ENCODE results near the gene BRWD1.

Gene BRWD1

DNA sequence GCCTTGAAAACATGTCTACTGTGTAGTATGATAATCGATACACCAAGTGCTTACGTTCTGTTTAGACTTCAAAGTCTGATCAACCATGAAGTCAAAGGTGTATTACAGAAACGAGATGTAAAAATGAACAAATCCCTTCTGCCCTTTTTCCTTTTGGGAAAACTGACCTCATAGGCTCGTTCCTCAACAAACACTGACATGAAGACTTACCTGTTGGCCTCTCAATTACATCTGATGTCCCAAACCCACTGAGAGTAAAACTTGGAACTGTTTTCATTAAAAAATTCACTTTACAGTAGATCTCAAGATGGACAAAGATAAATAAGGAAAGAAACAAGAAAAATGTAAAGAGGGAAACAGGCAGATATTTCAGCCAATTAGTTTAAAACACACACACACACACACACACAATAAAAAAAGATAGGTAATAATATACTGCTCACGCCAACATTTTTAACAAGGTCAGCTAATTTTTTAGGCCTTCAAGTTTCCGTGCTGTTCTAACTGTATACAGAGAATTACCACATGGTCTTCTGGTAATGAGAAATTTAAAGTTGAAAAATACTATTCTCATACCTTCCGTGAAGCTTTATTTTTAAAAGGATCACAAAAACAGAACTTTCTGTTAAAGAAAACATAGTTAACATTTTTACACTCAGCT is 33.4 kb upstream of the BRWD1 start:
- Histone ChIP-seq H3K4me1 (ENCODE audit: control insufficient read depth, insufficient read depth, low read length, poor library complexity, severe bottlenecking) (peaks cover 11% of the 10 kb centered on the region), H3K27ac (ENCODE audit: low read depth, low read length, severe bottlenecking) (no peak overlapping the region), H3K4me3 (ENCODE audit: extremely low read depth, insufficient read depth, low read length, poor library complexity, severe bottlenecking) (peak overlapping the region; percentile 91), H3K36me3 (ENCODE audit: control insufficient read depth, insufficient read depth, low read length) (peaks cover 50% of the 10 kb centered on the region), H3K9me3 (ENCODE audit: control insufficient read depth, low read length) (no peaks in the 10 kb centered on the region)
- WGBS, 2 experiments (ENCODE audit: insufficient coverage in 2 of 2): 80 to 91% methylated on average over 4 of the region's 7 CpGs

DNA sequence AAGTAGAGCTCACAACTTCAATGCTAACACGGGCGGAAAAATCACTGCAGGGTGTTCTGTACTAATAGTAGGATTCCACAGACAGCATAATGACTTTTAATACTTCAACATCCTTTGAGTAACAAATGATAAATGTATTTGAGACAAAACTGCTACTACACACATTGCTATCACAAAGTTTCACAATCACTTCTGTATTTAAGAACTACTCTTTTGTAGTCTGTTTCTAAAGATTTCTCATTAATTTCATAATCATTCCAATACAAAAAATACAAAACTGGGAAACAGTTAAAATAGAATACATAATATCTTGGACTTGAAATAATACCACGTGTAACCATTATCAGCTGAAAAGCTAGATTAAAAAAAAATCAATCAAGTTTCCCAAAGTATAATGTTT is 32.8 kb upstream of the BRWD1 start:
- H3K4me1 ChIP-seq (ENCODE audit: control insufficient read depth, insufficient read depth, low read length, poor library complexity, severe bottlenecking): peaks cover 11% of the 10 kb centered on the region
- no peaks in the 10 kb centered on the region for H3K9me3 ChIP-seq (ENCODE audit: control insufficient read depth, low read length)
- H3K27ac ChIP-seq (ENCODE audit: low read depth, low read length, severe bottlenecking): no peak overlapping the region
- peak overlapping the region; percentile 91 for H3K4me3 ChIP-seq (ENCODE audit: extremely low read depth, insufficient read depth, low read length, poor library complexity, severe bottlenecking)
- no CpG with 5 or more reads among the region's 3 CpGs for WGBS, 2 experiments (ENCODE audit: insufficient coverage in 2 of 2)
- H3K36me3 ChIP-seq (ENCODE audit: control insufficient read depth, insufficient read depth, low read length): peaks cover 56% of the 10 kb centered on the region

DNA sequence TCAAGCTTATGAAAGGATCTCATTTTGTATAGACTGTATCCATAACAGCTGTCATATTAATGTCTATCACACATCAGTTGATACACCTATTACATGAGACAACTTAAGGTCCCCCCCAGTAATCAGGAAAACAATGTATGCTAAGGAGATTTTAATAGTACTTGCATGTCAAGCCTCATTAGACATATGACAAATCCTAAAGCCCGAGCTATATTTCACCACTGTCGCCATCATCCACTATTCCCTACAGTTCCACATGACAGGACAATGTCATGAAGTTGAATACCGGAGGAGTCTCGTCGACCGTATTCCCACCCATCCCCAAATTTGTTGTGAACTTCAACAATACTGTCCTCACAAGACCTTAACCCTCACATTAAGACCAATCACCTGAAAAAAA is 32.0 kb upstream of the BRWD1 start:
- H3K27ac ChIP-seq (ENCODE audit: low read depth, low read length, severe bottlenecking): no peak overlapping the region
- H3K4me3 ChIP-seq (ENCODE audit: extremely low read depth, insufficient read depth, low read length, poor library complexity, severe bottlenecking): peak overlapping the region; percentile 20
- H3K4me1 ChIP-seq (ENCODE audit: control insufficient read depth, insufficient read depth, low read length, poor library complexity, severe bottlenecking): peaks cover 11% of the 10 kb centered on the region
- WGBS, 2 experiments (ENCODE audit: insufficient coverage in 2 of 2): 90 to 95% methylated on average over 6 of the region's 6 CpGs
- H3K36me3 ChIP-seq (ENCODE audit: control insufficient read depth, insufficient read depth, low read length): peaks cover 62% of the 10 kb centered on the region
- H3K9me3 ChIP-seq (ENCODE audit: control insufficient read depth, low read length): no peaks in the 10 kb centered on the region

DNA sequence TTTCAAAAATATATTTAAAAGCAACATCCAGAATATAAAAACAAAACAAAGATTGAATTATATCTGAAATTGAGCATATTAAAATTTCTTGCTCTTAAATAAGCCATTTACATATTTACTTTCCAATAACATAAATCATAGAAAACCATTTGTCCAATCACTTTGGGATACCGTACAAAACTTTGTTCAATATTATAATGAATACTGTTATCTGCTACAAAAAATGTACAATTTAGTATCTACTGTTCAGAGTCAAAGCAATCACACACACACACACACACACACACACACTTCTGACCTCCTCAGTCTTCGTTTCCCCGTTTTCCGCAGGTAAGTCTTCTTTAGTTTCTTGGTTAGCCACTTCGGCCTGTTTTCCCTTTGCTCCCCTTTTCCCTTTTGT is 31.4 kb upstream of the BRWD1 start:
- H3K36me3 ChIP-seq (ENCODE audit: control insufficient read depth, insufficient read depth, low read length): peaks cover 62% of the 10 kb centered on the region
- no peaks in the 10 kb centered on the region for H3K9me3 ChIP-seq (ENCODE audit: control insufficient read depth, low read length)
- H3K27ac ChIP-seq (ENCODE audit: low read depth, low read length, severe bottlenecking): no peak overlapping the region
- no CpG with 5 or more reads among the region's 5 CpGs for WGBS, 2 experiments (ENCODE audit: insufficient coverage in 2 of 2)
- H3K4me1 ChIP-seq (ENCODE audit: control insufficient read depth, insufficient read depth, low read length, poor library complexity, severe bottlenecking): peaks cover 11% of the 10 kb centered on the region
- H3K4me3 ChIP-seq (ENCODE audit: extremely low read depth, insufficient read depth, low read length, poor library complexity, severe bottlenecking): no peak overlapping the region

DNA sequence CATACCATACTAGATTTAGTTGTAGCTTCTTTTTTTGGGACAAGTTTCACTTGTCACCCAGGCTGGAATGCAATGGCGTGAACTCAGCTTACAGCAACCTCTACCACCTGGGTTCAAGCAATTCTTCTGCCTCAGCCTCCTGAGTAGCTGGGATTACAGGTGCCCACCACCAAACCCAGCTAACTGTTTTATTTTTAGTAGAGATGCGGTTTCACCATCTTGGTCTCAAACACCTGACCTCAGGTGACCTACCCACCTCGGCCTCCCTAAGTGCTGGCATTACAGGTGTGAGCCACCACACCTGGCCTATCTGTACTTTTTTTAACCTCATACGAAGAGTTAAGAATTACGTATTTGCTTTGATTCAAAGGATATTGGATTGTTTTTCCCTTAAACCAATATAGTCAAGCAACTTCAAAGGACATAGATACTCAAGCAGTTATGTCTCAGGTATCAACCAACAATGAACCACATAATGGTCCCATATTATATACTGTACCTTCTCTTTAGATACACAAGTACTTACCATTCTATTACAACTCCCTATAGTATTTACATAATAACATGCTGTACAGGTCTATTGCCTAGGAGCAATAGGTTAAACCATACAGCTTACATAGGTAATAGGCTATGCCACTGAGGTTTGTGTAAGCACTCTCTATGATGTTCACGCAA is 28.0 kb upstream of the BRWD1 start:
- WGBS, 2 experiments (ENCODE audit: insufficient coverage in 2 of 2): 93 to 100% methylated on average over 2 to 3 of the region's 6 CpGs

GRCh38 chr21:39340687-39341086 is 27.3 kb upstream of the BRWD1 start:
- WGBS, 2 experiments (ENCODE audit: insufficient coverage in 2 of 2): 95 to 98% methylated on average over 4 to 5 of the region's 6 CpGs
- Histone ChIP-seq H3K36me3 (ENCODE audit: control insufficient read depth, insufficient read depth, low read length) (peaks cover 42% of the 10 kb centered on the region), H3K9me3 (ENCODE audit: control insufficient read depth, low read length) (no peaks in the 10 kb centered on the region), H3K4me3 (ENCODE audit: extremely low read depth, insufficient read depth, low read length, poor library complexity, severe bottlenecking) (no peak overlapping the region), H3K27ac (ENCODE audit: low read depth, low read length, severe bottlenecking) (no peak overlapping the region), H3K4me1 (ENCODE audit: control insufficient read depth, insufficient read depth, low read length, poor library complexity, severe bottlenecking) (peaks cover 6% of the 10 kb centered on the region)

More for the DNA sequence above, 28.0 kb upstream of the BRWD1 start:
- Histone ChIP-seq H3K27ac (ENCODE audit: low read depth, low read length, severe bottlenecking) (no peak overlapping the region), H3K9me3 (ENCODE audit: control insufficient read depth, low read length) (no peaks in the 10 kb centered on the region), H3K4me1 (ENCODE audit: control insufficient read depth, insufficient read depth, low read length, poor library complexity, severe bottlenecking) (peaks cover 7% of the 10 kb centered on the region), H3K4me3 (ENCODE audit: extremely low read depth, insufficient read depth, low read length, poor library complexity, severe bottlenecking) (no peak overlapping the region), H3K36me3 (ENCODE audit: control insufficient read depth, insufficient read depth, low read length) (peaks cover 49% of the 10 kb centered on the region)

DNA sequence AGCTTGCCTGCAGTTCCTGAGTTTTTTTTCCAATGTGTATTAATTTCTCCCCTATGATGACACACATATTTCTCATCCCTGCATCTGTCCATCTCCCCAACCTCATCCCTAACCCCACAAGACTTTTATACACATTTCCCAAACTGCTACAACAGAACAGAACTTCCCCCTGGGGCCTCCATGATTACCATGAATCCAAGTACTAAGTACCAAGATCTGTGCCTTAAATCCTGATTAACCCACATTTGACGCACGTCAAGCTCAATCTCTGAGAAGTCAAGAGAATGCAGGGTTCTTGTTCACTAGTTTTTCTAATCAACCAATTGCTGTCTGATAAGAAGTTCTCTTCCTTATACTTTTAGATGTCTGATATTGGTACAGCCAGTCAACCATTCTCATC is 25.8 kb upstream of the BRWD1 start:
- H3K9me3 ChIP-seq (ENCODE audit: control insufficient read depth, low read length): no peaks in the 10 kb centered on the region
- no CpG with 5 or more reads among the region's 2 CpGs for WGBS, 2 experiments (ENCODE audit: insufficient coverage in 2 of 2)

DNA sequence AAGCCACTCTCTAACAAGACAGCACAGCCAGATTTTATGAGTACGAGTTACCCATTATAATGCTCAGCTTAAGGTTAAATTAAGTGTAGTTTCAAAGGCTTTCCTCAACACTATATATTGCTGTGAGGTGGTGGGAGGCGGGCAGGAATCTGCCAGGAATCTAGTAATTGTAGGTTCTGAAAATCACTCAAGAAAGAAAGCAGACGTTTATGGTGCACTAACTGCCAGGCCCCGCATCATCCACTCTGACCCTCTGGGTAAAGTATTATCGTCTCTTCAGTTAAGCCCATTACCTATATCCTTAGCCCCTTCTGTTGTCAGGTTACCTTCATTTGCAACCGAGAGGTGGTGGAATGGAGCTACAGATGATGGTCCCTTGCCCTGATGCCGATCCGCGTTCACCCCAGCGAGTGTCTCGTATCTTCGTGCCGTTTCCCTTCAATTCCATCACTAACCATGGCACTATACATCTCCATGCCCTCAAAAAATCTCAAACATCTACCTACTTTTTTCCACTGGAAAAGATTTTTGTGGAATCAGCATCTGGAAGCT is 23.1 kb upstream of the BRWD1 start:
- Histone ChIP-seq H3K36me3 (ENCODE audit: control insufficient read depth, insufficient read depth, low read length) (peaks cover 9% of the 10 kb centered on the region), H3K27ac (ENCODE audit: low read depth, low read length, severe bottlenecking) (no peak overlapping the region), H3K4me3 (ENCODE audit: extremely low read depth, insufficient read depth, low read length, poor library complexity, severe bottlenecking) (no peak overlapping the region), H3K4me1 (ENCODE audit: control insufficient read depth, insufficient read depth, low read length, poor library complexity, severe bottlenecking) (no peaks in the 10 kb centered on the region), H3K9me3 (ENCODE audit: control insufficient read depth, low read length) (no peaks in the 10 kb centered on the region)
- WGBS, 2 experiments (ENCODE audit: insufficient coverage in 2 of 2): 80 to 100% methylated on average over 2 to 8 of the region's 13 CpGs

More for the DNA sequence above, 25.8 kb upstream of the BRWD1 start:
- Histone ChIP-seq H3K4me3 (ENCODE audit: extremely low read depth, insufficient read depth, low read length, poor library complexity, severe bottlenecking) (no peak overlapping the region), H3K36me3 (ENCODE audit: control insufficient read depth, insufficient read depth, low read length) (peaks cover 30% of the 10 kb centered on the region), H3K4me1 (ENCODE audit: control insufficient read depth, insufficient read depth, low read length, poor library complexity, severe bottlenecking) (no peaks in the 10 kb centered on the region), H3K27ac (ENCODE audit: low read depth, low read length, severe bottlenecking) (no peak overlapping the region)

DNA sequence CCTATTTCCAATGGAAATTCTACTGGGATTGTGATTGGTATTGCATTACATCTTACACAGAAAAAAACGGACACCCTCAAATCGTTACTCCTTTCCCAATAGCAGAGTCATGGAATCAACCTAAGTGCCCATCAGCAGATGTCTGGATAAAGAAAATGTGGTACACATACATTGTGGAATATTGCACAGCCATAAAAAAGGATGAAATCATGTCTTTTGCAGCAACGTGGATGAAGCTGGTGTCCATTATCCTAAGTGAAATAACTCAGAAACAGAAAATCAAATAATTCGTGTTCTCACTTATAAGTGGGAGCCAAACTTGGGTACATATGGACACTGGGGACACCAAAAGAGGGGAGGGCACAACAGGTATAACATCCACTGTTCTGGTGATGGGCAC is 21.2 kb upstream of the BRWD1 start:
- Histone ChIP-seq H3K9me3 (ENCODE audit: control insufficient read depth, low read length) (no peaks in the 10 kb centered on the region), H3K27ac (ENCODE audit: low read depth, low read length, severe bottlenecking) (no peak overlapping the region), H3K36me3 (ENCODE audit: control insufficient read depth, insufficient read depth, low read length) (no peaks in the 10 kb centered on the region), H3K4me3 (ENCODE audit: extremely low read depth, insufficient read depth, low read length, poor library complexity, severe bottlenecking) (no peak overlapping the region), H3K4me1 (ENCODE audit: control insufficient read depth, insufficient read depth, low read length, poor library complexity, severe bottlenecking) (no peaks in the 10 kb centered on the region)
- 72% methylated on average over 2 of the region's 4 CpGs; no CpG with 5 or more reads in 1 of the 2 experiments for WGBS, 2 experiments (ENCODE audit: insufficient coverage in 2 of 2)

DNA sequence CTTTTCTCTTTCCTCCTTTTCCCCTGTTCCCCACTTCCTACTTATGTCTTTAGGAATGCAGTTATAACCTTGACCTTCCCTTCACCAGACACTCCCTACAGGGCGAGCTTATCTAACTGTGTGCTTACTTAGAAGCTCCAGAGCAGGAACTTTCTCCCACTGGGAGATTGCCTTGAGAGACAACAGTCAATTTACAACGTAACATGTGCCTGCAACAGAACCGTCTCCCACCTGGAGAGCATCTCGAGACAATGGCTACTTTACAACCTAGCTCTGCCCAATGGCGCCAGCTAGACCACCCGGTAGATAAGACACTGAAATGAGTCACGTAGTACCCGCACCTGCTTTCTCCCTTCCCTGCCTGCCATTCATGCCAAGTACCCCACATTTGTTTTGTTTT is 18.7 kb upstream of the BRWD1 start:
- no peak overlapping the region for H3K27ac ChIP-seq (ENCODE audit: low read depth, low read length, severe bottlenecking)
- no peaks in the 10 kb centered on the region for H3K9me3 ChIP-seq (ENCODE audit: control insufficient read depth, low read length)
- H3K4me3 ChIP-seq (ENCODE audit: extremely low read depth, insufficient read depth, low read length, poor library complexity, severe bottlenecking): no peak overlapping the region
- no peaks in the 10 kb centered on the region for H3K4me1 ChIP-seq (ENCODE audit: control insufficient read depth, insufficient read depth, low read length, poor library complexity, severe bottlenecking)
- no peaks in the 10 kb centered on the region for H3K36me3 ChIP-seq (ENCODE audit: control insufficient read depth, insufficient read depth, low read length)
- 54 to 64% methylated on average over 4 to 8 of the region's 8 CpGs for WGBS, 2 experiments (ENCODE audit: insufficient coverage in 2 of 2)

- no peaks in the 10 kb centered on the region for H3K36me3 ChIP-seq (ENCODE audit: control insufficient read depth, insufficient read depth, low read length)
- no peak overlapping the region for H3K27ac ChIP-seq (ENCODE audit: low read depth, low read length, severe bottlenecking)
- no peaks in the 10 kb centered on the region for H3K4me1 ChIP-seq (ENCODE audit: control insufficient read depth, insufficient read depth, low read length, poor library complexity, severe bottlenecking)
- H3K9me3 ChIP-seq (ENCODE audit: control insufficient read depth, low read length): no peaks in the 10 kb centered on the region
- H3K4me3 ChIP-seq (ENCODE audit: extremely low read depth, insufficient read depth, low read length, poor library complexity, severe bottlenecking): no peak overlapping the region
- WGBS, 2 experiments (ENCODE audit: insufficient coverage in 2 of 2): 88 to 94% methylated on average over 2 to 4 of the region's 6 CpGs
Observed at GRCh38 chr21:39330001-39330400, 16.6 kb upstream of the BRWD1 start.

Data from mesodermal cell (in vitro differentiated cells).